Thyroid gland (tissue), 4 donors: ENCODE data around the gene PFN3.

Experiments
- CTCF ChIP-seq, 6 experiments: fragments of 200-600 bp in 3 of 6; fragments of 450-650 bp in 3 of 6; sonication (generic) in 3 of 6; IDR thresholded peaks; one replicate each; pipeline ENCODE4 v1.5.1; 2016 to 2019; ENCODE audit warnings: antibody characterized with exemption in 6 of 6, mild to moderate bottlenecking in 2 of 6, inconsistent platforms in 1 of 6, moderate library complexity in 1 of 6
- POLR2A ChIP-seq, 2 donors: fragments of 450-650 bp; IDR thresholded peaks; one replicate each; pipeline ENCODE4 v1.6.1; 2017; ENCODE audit warnings: antibody characterized with exemption in 2 of 2, mild to moderate bottlenecking in 2 of 2, moderate library complexity in 1 of 2

GRCh38 chr5:177409043-177409801 is 8.8 kb upstream of the PFN3 start, which contains the start of gene F12:
- TF ChIP-seq CTCF (IDR thresholded peaks at IDR 0.05) (no peak), POLR2A (IDR thresholded peaks at IDR 0.05) (no peak)
